SIG-M5 (cell line): ENCODE results near the gene UCN2.
A peak's percentile ranks its signal among the peaks of the same experiment; 100 is the strongest.
"Not testable (repeated sequence)": the region's sequence is repeated elsewhere in the genome, so short reads cannot be mapped to it uniquely, and the experiment has no call there.

Experiments
- DNase-seq: peaks from one replicate; lab custom pipeline; 2025; lab: John Stamatoyannopoulos, UW

Gene UCN2

DNA sequence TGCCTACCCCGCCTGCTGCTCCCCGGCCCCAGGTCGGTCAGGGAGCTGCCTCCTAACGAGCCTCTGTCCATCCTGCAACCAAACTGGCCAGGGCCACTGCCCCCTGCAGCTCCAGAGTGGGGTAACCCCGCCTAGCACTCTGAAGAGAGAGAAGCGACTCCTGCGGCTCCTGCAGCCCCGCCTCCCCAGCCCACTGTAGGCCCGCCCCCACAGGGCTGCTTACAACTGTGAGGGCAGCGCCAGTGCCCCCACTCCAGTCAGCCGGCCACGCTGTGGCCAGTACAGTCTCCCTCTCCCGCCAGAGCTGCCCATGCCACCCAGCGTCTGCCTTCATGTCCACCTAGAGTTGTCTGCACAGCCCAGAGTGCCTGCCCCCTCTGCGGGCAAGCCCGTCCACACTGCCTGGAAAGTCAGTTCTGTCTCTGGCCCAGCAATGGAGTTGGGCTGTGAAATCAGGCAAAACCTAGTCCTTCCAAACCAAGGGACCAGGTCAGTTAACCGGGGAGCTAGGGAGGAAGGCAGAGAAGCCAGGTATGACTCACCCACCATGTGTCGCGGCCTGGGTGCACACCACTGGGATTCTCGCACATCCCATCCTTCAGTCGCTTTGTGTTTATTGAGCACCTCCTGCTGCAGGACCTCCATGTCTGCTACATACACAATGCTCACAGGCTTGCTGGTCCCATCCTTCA lies 2.4 kb downstream of the UCN2 start:
- DNase-seq: no peak

DNA sequence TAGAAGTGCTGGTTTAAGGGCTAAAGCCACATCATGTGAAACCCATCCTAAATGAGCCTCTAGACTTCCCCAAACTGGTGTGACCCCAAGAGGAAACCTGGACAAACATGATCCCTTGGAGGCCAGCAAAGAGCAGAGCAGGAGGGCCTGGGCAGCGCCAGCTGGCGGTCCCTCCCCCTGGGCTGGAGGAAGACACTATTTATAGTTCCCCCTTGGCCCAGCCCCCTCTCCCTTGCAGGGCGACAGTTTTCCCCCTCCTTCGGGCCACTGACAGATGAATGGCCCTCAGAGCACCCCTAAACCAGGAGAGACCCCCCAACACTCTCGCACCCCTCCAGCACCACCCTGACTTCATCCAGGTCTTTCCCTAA lies 2.9 kb downstream of the UCN2 start:
- DNase-seq: no peak

DNA sequence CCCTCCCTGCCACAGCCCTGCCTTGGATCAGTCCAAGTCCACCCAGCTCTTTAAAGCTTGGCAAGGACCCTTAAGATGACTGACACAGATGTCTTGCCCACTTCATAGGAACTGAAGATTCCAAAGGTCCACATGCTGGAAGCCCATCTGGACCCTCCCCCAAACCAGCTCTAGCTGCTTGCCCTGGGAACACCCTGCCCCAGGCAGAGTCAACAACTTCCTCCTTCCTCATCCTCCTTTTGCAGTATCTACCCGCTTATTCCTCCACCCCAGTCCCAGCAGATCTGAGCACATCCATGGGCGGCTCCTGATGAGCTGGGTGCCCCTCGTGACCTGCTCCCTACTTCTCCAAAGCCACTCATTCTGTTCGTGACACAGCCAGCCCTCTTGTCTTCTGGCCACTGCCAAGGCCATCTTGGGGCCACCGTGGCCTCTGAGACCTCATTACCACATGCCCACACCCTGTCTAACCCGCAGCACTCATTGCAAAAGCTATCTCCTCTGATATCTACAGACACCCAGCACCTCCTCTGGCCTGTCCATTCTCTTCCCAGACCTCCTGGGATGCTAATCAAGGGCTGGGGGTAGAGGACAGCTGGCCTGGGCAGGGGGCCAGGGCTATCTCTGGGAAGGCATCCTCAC lies 5.0 kb downstream of the UCN2 start:
- peak; percentile 15 for DNase-seq

DNA sequence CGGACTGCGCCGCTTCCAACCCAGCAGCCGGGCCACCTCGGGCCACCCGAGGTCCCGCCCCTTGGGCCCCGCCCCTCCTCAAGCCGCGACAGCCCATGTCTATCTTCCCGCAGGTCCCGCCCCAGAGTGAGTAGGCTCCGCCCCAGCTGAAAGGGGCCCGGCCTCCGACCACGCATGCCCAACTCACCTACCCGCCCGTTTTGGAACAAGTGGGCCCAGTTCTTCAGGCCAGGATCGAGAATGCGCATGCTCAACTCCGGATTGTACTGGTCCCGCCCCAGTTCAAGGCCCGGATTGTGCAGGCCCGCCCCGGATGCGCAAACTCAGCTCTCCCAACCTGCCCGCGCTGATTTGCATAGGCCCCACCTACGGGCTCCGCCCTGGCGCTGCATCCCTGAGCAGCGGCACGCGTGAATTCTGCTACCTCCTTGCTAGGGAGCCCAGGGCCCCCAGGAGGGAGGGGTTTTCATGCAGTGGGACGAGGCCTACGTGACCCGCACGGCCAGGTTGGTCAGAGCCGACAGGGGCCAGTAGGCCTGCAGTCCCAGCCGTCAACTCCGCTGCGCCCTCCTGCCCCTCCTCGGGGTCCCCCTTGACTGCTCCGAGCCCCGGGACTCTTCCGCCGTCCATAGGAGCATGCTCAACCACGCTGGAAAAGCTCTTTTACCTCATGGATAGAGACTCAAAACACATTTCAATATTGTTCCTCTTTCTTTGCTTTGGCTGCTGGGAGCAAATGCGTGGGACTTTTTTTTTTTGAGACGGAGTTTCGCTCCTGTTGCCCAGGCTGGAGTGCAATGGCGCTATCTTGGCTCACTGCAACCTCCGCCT lies 6.6 kb downstream of the UCN2 start, which contains the start of gene PFKFB4:
PFKFB4 (minus strand) TSS at position 8 of the 831 bp plus-strand sequence. CDS start 26 bp downstream, outside the sequence.
- DNase-seq: peak; percentile 97

DNA sequence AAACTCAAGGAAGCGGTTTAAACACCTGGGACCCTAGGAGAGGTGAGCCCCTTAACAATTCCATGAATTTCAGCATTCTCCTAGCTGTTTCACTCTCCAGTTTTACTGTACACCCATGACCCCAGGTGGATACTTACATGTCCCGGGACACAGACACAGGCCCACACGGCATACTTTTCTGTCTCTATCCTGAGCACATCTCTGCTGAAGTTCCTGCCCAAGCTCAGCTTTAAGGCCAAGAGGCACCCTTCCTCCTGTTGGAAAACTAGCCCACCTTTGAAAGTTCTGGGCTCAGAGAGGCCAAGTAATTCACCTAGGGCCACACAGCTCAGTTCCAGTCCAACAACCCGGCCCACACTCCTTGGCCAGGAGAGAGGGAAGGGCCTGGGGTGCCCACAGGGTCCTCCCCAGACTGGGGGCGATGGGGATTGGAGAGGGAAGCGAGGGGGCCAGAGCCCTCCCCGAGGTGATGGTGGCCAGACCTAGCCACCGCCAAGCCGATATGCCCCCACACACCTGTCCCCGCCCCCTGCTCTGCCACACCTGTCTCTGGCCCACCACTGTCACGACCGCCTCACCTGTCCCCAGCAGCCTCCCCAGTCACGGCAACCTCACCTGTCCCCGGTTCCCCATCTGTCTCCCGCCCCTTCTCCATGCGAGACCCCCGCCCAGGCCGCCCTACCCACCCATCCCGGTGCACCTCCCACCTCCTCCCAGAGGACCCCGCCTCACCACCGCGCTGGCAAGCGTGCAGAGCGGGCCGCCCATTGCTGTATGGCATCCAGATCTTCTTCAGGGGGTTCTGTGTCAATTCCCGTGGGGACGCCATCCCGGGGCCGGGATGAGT lies 7.4 kb downstream of the UCN2 start:
- DNase-seq: no peak

DNA sequence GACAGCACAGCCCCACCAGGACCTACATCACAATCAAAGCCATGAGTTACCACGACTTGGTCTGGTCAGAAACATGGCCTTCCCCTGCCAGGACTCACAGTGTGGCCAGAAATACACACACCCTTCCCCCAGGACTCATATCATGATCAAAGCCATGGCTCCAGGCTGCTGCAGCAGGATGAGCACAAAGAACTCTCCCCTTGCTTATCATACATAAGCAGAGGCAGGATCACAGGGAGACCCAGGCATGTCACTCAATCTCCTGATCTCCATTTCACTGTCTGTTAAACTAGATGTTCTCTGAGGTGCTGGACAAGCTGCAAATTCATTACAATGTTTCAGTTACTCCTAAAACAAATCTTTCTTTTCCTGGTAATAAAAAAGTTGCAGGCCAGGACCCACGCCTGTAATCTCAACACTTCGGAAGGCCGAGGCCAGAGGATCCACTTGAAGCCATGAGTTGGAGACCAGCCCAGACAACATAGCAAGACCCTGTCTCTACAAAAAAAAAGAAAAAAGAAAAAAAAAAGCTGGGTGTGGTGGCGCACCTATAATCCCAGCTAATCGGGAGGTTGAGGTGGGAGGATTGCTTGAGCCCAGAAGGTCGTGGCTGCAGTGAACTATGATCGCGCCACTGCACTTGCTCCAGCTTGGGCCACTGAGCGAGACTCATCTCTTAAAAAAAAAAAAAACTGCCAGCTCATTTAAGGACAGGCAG lies 8.2 kb downstream of the UCN2 start:
- DNase-seq: no peak

DNA sequence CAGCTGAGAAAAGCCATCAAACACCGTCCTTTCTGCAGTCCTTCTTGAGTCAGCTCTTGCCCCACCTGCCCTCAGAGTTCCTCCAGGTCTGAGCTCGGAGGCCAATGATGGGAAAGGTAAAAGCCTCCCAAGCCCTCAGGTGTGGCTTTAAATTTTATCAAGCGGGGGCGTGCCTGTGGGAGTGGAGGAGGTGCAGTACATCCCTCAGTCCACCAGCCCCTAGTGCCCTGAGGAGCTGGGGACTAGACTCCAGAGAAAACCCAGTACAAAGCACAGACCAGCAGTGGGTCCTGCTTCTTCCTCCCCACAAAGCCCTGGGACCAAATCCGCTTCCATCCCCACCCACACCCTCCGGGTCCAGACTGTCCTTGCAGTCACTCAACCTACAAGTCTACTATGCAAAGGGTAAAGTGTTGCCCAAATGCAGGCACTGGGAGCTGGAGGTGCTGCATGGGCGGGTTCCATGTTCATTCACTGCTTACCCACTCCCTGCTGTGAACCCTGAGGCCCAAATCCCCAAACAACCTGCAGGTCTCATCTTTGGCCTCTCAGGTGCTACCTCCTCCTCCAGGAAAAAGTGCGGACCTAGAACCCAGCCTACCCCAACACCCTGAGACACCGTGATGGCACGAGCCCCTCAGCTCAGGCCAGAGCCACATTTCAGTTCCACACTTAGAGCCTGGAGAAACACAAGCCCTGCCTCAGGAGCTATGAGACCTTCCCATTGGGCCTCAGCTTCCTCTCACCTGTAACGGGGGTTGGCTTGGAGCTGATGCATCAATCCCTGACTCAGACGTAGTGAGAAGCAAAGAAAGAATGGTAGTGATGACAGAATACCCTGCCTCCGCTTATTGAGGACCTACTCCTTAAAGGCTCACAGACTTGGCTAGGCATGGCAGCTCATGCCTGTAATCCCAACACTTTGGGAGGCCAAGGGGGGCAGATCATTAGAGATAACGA lies 9.4 kb downstream of the UCN2 start:
- no peak for DNase-seq

DNA sequence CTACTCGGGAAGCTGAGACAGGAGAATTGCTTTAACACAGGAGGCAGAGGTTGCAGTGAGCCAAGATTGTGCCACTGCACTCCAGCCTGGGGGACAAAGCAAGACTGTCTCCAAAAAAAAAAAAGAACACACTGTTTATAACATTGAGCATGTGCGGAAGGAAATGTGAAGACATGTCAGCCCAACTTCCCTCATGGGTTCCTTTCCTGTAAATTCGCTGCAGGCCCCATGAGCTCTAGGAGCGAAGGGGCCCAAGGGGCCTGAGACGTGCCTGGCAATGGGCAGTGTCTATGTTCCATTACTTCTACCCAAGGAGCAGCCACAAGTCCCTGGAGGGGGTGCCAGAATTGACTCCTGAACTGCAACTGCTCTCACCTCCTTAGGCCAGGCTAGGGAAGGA lies 10.2 kb downstream of the UCN2 start:
- no peak for DNase-seq

DNA sequence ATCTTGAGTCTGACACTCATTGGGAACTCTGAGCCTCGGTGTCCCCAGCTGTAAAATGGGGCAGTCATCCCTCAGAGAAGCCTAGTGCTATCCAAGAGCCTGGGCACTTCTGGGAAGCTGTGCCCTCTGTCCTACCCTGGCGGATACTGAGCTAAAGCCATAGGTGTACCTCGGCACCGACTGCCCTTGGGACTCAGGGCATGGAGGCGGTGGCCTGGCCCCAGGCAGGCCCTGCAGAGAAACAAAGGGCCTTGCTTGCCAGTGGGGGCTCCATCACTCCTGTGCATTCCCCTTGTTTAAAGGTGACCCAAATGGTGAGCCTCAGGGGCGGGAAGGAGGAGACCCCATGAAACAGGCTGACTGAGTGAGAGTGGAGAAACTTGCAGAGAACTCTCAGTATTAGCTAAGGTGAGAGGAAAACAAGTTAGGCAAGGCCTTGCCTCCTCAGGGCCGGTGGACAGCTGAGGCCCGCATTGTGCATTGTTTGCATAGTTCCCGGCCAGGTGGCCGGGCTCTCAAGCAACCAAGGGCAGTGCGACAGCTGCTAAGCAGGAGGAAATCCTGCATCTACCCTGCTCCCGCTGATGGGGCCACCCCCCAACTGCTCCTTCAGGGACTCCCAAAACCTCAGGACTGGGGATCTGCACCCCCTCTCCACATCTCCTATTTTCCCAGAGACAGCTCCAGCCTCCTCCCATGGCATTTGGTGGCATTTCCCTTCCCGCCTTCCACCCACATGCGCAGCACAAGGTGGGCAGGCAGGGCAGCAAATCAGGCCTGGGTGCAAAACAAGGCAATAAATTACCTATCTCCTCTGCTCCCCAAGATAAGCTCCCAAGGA lies 11.2 kb downstream of the UCN2 start:
- DNase-seq: no peak

DNA sequence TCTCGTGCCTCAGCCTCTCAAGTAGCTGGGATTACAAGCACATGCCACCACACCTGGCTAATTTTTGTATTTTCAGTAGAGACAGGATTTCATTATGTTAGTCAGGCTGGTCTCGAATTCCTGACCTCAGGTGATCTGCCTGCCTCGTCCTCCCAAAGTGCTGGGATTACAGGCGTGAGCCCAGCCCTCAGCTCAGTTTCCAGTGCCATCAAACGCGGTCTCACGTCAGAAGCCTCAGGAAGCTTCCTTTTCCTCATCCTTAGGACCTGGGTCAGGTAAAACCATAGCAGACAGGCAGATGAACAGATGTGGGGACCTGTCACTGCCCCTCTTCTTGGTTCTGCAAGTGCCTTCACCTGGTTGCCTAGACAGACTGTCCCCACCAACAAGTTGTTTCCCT lies 11.9 kb downstream of the UCN2 start:
- DNase-seq: not testable (repeated sequence)

DNA sequence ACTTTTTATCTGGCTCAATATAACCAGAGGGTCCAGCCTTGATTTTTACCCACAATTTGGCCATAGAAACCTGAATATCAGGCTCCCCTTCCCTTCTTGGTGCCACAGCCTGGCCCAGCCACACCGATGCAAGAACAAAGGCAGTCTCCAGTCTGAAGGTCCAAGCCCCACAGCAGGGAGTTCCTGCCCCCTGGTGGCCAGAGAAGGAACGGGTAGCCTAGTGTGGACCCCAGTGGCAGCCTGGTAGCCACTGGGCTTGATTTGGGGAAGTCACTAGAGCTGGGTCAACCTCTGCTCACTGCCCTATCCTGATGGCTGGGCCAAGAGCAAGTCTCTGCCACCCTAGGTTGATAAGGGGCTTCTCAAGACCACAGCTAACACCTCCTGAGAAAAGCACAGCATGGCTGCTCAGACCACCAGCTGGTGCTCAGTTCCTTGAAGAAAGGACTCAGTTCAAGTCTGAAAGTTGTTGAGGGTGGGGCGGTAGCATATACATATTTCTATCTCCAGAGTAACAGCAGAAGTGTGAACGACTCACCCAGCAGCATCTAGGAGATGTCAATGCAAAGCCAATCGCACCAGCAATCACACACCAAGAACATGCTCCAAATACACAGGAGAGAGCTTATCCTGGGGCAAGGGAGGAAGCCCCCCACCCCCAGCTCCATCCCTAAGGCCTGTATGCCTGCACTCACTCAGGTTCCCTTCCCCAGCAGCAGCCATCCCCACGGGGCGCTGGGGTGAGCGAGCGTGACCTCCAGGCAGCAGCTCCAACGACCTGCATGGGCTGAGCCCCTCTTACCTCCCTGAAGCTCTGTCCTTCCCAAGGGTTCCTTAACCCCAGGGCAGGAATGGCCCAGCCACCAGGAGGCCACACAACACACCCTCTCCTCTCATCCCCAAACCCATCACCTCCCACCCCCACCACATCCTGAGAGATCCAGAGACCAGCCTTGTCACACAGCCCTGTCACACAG lies 14.6 kb downstream of the UCN2 start:
- DNase-seq: no peak

DNA sequence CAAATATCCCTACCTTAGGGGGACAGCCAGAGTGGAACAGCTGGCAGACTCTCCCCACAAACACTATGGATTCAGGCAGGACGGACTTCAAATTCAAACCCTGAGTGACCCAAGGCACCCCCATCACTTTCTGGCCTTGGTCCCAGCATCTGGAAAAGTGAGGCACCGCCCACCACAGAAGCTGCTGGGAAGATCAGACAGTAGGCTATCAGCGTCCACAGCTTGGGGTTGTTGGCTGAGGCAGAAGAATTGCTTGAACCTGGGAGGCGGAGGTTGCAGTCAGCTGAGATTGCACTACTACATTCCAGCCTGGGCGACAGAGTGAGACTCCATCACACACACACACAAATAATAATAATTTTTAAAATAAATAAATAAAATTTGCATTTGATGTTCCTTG lies 15.5 kb downstream of the UCN2 start:
- no peak for DNase-seq

DNA sequence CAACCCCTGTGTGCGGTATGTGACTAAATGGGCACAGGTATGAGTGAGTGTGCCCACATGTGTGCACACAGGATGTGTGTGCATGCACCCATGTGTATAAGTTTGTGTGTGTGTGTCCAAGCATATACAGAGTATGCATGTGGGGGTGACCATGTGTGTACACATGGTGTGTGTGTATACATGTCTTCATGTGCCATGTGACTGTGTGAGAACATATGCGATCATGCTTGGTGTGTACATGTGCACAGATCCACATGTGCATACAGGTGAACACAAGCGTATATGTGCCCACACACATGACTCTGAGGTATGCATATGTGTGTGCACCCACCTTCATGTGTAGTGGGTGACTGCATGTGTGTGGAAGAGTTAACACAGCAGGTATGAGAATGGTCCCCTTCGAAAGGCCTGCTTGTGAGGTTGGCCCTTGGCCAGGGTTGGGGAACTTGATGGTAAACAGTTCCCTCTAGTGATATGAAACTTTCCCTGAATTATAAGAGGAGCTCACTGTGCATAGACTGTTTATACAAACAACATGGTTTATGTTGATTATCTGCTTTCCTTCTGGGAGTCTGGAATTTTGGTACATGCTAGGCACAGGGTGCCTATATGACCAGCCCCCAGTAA lies 17.3 kb downstream of the UCN2 start:
- no peak for DNase-seq

DNA sequence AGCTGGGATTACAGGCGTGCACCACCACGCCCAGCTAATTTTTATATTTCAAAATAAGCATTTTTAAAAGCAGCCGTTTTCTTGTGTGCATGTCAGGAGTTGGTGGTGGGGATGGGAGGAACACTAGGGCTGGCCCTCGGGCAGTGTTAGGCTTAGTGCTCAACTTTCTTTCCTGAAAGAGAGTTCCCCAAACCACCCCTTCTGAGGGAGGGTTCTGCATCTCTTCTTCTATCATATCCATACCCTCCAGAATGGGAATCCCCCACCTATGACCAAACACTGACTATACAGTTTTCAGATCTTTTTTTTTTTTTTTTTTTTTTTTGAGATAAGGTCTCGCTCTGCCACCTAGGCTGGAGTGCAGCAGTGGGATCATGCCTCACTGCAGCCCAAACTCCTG lies 19.4 kb downstream of the UCN2 start:
- no peak for DNase-seq

DNA sequence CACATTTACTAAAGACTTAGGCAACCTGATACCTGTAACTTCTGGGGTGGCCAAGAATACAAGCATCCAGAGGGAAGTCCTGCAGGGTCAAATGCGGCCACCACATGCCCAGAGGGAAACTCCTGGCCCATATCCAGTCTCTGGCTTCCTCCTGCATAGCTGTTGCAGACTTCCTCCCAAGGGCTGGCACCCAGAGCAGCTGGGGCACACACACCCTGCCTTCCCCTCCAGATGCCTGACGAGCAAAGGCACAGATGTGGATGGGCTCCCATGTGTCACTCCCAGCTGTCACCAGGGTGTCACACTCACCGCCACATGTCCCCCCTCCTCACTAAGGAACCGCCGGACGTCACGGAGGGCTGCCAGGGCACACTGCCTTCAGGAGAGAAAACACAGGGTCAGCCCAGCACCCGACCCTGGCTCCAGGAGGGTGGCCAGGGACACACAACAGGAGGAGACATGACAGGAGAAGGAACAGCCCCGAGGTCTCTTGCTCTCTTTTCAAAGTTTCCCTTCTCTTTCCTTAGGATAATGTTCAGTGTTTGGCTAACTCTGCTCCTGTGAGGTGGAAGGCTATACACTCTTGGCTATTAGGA lies 20.2 kb downstream of the UCN2 start:
- DNase-seq: no peak

DNA sequence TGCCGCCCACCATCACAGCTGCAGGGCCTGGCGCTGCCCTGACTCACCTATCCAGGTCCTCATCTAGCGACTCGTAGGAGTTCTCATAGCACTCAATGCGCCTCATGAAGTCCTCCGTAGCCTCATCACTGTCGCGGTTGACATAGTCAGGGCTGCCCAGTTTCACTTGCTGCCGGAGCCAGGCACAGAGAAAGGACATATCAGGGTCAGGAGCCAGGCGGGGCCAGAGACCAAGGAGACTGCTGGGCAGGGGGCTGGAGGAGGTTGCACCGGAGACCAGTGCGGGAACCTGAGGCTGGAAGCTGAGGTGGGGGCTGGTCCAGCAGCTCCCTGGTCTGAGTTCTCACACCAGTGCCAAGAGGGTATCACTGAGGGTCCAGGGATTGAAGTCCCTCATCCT lies 25.1 kb downstream of the UCN2 start:
- DNase-seq: no peak

DNA sequence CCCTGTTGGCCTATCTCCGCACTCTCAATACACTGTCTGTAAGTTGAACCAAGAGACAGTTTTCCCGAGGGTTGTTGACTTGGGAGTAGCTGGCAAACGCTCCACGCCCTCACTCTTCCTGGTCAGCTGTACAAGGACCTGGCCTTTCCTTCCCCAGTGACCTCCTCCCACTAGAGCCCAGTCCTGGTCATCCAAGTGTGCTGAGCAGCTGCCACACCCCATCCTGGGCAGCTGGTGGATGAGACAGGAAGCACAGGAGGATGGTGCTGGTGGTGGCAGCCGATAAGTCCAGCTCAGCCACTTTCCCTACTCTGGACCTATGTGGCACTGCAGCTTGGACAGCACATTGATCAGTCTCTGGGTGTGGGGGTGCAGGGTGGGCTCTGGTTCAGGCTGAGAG lies 26.8 kb downstream of the UCN2 start:
- no peak for DNase-seq
